Upper lobe of left lung (tissue), 4 donors: ENCODE measurements around the gene USP22.

Source experiments
- EP300 ChIP-seq, 4 donors: sonication (generic); formaldehyde crosslinking; IDR thresholded peaks; one replicate each; pipeline ENCODE4 v1.5.1; 2017; ENCODE audit warnings: antibody characterized with exemption in 4 of 4, control low read depth in 2 of 4
- POLR2A ChIP-seq, 4 donors: fragments of 450-650 bp; IDR thresholded peaks; one replicate each; pipeline ENCODE4 v1.5.1; 2016 to 2017; ENCODE audit warnings: antibody characterized with exemption in 4 of 4, mild to moderate bottlenecking in 2 of 4
- POLR2AphosphoS5 ChIP-seq, 2 donors: sonication (generic); formaldehyde crosslinking; IDR thresholded peaks; one replicate each; pipeline ENCODE4 v1.5.1; 2017; ENCODE audit warnings: antibody characterized with exemption in 2 of 2
- TF ChIP-seq, protein P1 (sequence below), 6 experiments: fragments of 450-650 bp in 4 of 6; fragments of 200-600 bp in 2 of 6; sonication (generic) in 2 of 6; IDR thresholded peaks; one replicate each; pipeline ENCODE4 v1.5.1; 2016 to 2019; ENCODE audit warnings: antibody characterized with exemption in 6 of 6

- TF ChIP-seq, protein P1, sequence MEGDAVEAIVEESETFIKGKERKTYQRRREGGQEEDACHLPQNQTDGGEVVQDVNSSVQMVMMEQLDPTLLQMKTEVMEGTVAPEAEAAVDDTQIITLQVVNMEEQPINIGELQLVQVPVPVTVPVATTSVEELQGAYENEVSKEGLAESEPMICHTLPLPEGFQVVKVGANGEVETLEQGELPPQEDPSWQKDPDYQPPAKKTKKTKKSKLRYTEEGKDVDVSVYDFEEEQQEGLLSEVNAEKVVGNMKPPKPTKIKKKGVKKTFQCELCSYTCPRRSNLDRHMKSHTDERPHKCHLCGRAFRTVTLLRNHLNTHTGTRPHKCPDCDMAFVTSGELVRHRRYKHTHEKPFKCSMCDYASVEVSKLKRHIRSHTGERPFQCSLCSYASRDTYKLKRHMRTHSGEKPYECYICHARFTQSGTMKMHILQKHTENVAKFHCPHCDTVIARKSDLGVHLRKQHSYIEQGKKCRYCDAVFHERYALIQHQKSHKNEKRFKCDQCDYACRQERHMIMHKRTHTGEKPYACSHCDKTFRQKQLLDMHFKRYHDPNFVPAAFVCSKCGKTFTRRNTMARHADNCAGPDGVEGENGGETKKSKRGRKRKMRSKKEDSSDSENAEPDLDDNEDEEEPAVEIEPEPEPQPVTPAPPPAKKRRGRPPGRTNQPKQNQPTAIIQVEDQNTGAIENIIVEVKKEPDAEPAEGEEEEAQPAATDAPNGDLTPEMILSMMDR (IDR thresholded peaks at IDR 0.05), result peak; percentile 84 to 96 (median 92)
- TF ChIP-seq POLR2AphosphoS5 (IDR thresholded peaks at IDR 0.05) (peak; percentile 24 to 66), EP300 (IDR thresholded peaks at IDR 0.05) (peak in 1 of 4 donors; percentile 11), POLR2A (IDR thresholded peaks at IDR 0.05) (peak in 3 of 4 donors; percentile 54 to 67 (median 57))
Measured at GRCh38 chr17:21043296-21044232, 753 bp upstream of the USP22 start.
